ENCODE results near the gene CBX8. TPM values are rescaled to one million over a fixed set of nuclear protein-coding genes. Genes with fewer than 3 reads are reported as not detected.
A peak's percentile ranks its signal among the peaks of the same experiment; 100 is the strongest.

CBX8 gene
- total RNA-seq = 2.5 and 2.7 TPM in 2 replicates

GRCh38 chr17:79796763-79797491, at the start of gene CBX8:
TSS of gene CBX8 (minus strand) at chr17:79797077. CDS start at chr17:79796998, 79 bp downstream.
- H3K4me3 ChIP-seq (ENCODE audit: low read depth, low read length) = peak within 1 kb of the TSS; percentile 84
- TF ChIP-seq CTCF (IDR thresholded peaks at IDR 0.05; ENCODE audit: insufficient read depth, low read length, poor library complexity, severe bottlenecking) = peak; percentile 5
- DNase-seq (ENCODE audit: low read depth) = peak; percentile 89
- H3K36me3 ChIP-seq (ENCODE audit: control insufficient read depth, insufficient read depth, low read length) = no peaks in the 10 kb centered on the region
- peaks cover 60% of the 10 kb centered on the region for H3K27me3 ChIP-seq (ENCODE audit: control insufficient read depth, insufficient read depth, low read length)

- Histone ChIP-seq H3K27me3 (ENCODE audit: control insufficient read depth, insufficient read depth, low read length) (peaks cover 47% of the 10 kb centered on the region), H3K36me3 (ENCODE audit: control insufficient read depth, insufficient read depth, low read length) (no peaks in the 10 kb centered on the region), H3K4me3 (ENCODE audit: low read depth, low read length) (no peak overlapping the region)
- DNase-seq (ENCODE audit: low read depth) = no peak
- TF ChIP-seq CTCF (IDR thresholded peaks at IDR 0.05; ENCODE audit: insufficient read depth, low read length, poor library complexity, severe bottlenecking) = no peak
These were observed 48.7 kb upstream of the CBX8 start for GRCh38 chr17:79845601-79845949.

GRCh38 chr17:79844869-79845600, 48.2 kb upstream of the CBX8 start:
- no peak for DNase-seq (ENCODE audit: low read depth)
- TF ChIP-seq CTCF (IDR thresholded peaks at IDR 0.05; ENCODE audit: insufficient read depth, low read length, poor library complexity, severe bottlenecking) = peak; percentile 75
- Histone ChIP-seq H3K27me3 (ENCODE audit: control insufficient read depth, insufficient read depth, low read length) (peaks cover 52% of the 10 kb centered on the region), H3K4me3 (ENCODE audit: low read depth, low read length) (no peak overlapping the region), H3K36me3 (ENCODE audit: control insufficient read depth, insufficient read depth, low read length) (no peaks in the 10 kb centered on the region)

GRCh38 chr17:79843816-79844800, 47.2 kb upstream of the CBX8 start:
- Histone ChIP-seq H3K4me3 (ENCODE audit: low read depth, low read length) (peak overlapping the region; percentile 30), H3K36me3 (ENCODE audit: control insufficient read depth, insufficient read depth, low read length) (no peaks in the 10 kb centered on the region), H3K27me3 (ENCODE audit: control insufficient read depth, insufficient read depth, low read length) (peaks cover 58% of the 10 kb centered on the region)
- TF ChIP-seq CTCF (IDR thresholded peaks at IDR 0.05; ENCODE audit: insufficient read depth, low read length, poor library complexity, severe bottlenecking) = no peak
- no peak for DNase-seq (ENCODE audit: low read depth)

- Histone ChIP-seq H3K27me3 (ENCODE audit: control insufficient read depth, insufficient read depth, low read length) (peaks cover 58% of the 10 kb centered on the region), H3K4me3 (ENCODE audit: low read depth, low read length) (peak overlapping the region; percentile 30), H3K36me3 (ENCODE audit: control insufficient read depth, insufficient read depth, low read length) (no peaks in the 10 kb centered on the region)
- DNase-seq (ENCODE audit: low read depth) = no peak
- TF ChIP-seq CTCF (IDR thresholded peaks at IDR 0.05; ENCODE audit: insufficient read depth, low read length, poor library complexity, severe bottlenecking) = no peak
These were observed 46.6 kb upstream of the CBX8 start for GRCh38 chr17:79843474-79843815.
